Measurements from ENCODE around the gene KIZ.

Gene KIZ

GRCh38 chr20:21105429-21106170, 20.3 kb upstream of the KIZ start:
- no peak for DNase-seq (ENCODE audit: low read depth)

- no peak for DNase-seq (ENCODE audit: low read depth)
Measured at GRCh38 chr20:21106171-21107017, 19.5 kb upstream of the KIZ start, which contains the start of gene LINC00237. TSS of gene LINC00237 (minus strand) at chr20:21106358.

- no peak for DNase-seq (ENCODE audit: low read depth)
Measured at GRCh38 chr20:21109144-21109543, 16.7 kb upstream of the KIZ start.

GRCh38 chr20:21110811-21111210, 15.1 kb upstream of the KIZ start:
- DNase-seq (ENCODE audit: low read depth): no peak

GRCh38 chr20:21111416-21111815, 14.5 kb upstream of the KIZ start:
- no peak for DNase-seq (ENCODE audit: low read depth)

- DNase-seq (ENCODE audit: low read depth): no peak
Measured at GRCh38 chr20:21113697-21114096, 12.2 kb upstream of the KIZ start.

GRCh38 chr20:21114584-21114983, 11.3 kb upstream of the KIZ start:
- no peak for DNase-seq (ENCODE audit: low read depth)

GRCh38 chr20:21117521-21117920, 8.4 kb upstream of the KIZ start:
- no peak for DNase-seq (ENCODE audit: low read depth)

- DNase-seq (ENCODE audit: low read depth): no peak
Measured at GRCh38 chr20:21118138-21118537, 7.7 kb upstream of the KIZ start.

- no peak for DNase-seq (ENCODE audit: low read depth)
Measured at GRCh38 chr20:21118782-21119181, 7.1 kb upstream of the KIZ start.

GRCh38 chr20:21124190-21124589, 1.7 kb upstream of the KIZ start:
- DNase-seq (ENCODE audit: low read depth): no peak

GRCh38 chr20:21125072-21125848, 622 bp upstream of the KIZ start:
- no peak for DNase-seq (ENCODE audit: low read depth)

- DNase-seq (ENCODE audit: low read depth): no peak
Measured at GRCh38 chr20:21126581-21126870, 644 bp downstream of the KIZ start.

GRCh38 chr20:21127201-21127981, 1.5 kb downstream of the KIZ start:
- no peak for DNase-seq (ENCODE audit: low read depth)

- no peak for DNase-seq (ENCODE audit: low read depth)
Measured at GRCh38 chr20:21129861-21130260, 4.0 kb downstream of the KIZ start.

GRCh38 chr20:21133404-21133803, 7.5 kb downstream of the KIZ start:
- DNase-seq (ENCODE audit: low read depth): no peak

GRCh38 chr20:21133917-21134622, 8.2 kb downstream of the KIZ start:
- no peak for DNase-seq (ENCODE audit: low read depth)

- DNase-seq (ENCODE audit: low read depth): no peak
Measured at GRCh38 chr20:21134883-21135493, 9.1 kb downstream of the KIZ start.

- no peak for DNase-seq (ENCODE audit: low read depth)
Measured at GRCh38 chr20:21136015-21136732, 10.3 kb downstream of the KIZ start.

GRCh38 chr20:21137078-21137477, 11.2 kb downstream of the KIZ start:
- no peak for DNase-seq (ENCODE audit: low read depth)
